AG10803 (cell line): Measurements from ENCODE around the gene LPP.

Experiments used
- DNase-seq: peaks from one replicate; pipeline ENCODE4 v3.0.0; 2010; ENCODE audit warnings: low read depth
- H3K4me3 ChIP-seq: 2 replicates; pipeline ENCODE4 v1.5.1; 2011; ENCODE audit warnings: mild to moderate bottlenecking, low read length, control low read depth
- CTCF ChIP-seq: conservative IDR thresholded peaks from 2 replicates; pipeline ENCODE4 v1.5.1; 2011; ENCODE audit warnings: mild to moderate bottlenecking, low read length, control low read depth, inconsistent platforms

The LPP gene

GRCh38 chr3:188801393-188801792, 647.4 kb downstream of the LPP start:
- H3K4me3 ChIP-seq, result no peak overlapping the region
- DNase-seq, result no peak
- TF ChIP-seq CTCF, result no peak

GRCh38 chr3:188802645-188803044, 648.7 kb downstream of the LPP start:
- H3K4me3 ChIP-seq, result no peak overlapping the region
- DNase-seq, result no peak
- no peak for TF ChIP-seq CTCF

- no peak for TF ChIP-seq CTCF
- no peak overlapping the region for H3K4me3 ChIP-seq
- peak; percentile 43 for DNase-seq
Observed at GRCh38 chr3:188807006-188807405, 653.0 kb downstream of the LPP start.

GRCh38 chr3:188812198-188812597, 658.2 kb downstream of the LPP start:
- DNase-seq, result peak; percentile 46
- H3K4me3 ChIP-seq, result no peak overlapping the region
- TF ChIP-seq CTCF, result no peak

- no peak for TF ChIP-seq CTCF
- no peak for DNase-seq
- no peak overlapping the region for H3K4me3 ChIP-seq
Observed at GRCh38 chr3:188814581-188814980, 660.6 kb downstream of the LPP start.

GRCh38 chr3:188817103-188817934, 663.4 kb downstream of the LPP start:
- no peak for TF ChIP-seq CTCF
- no peak for DNase-seq
- no peak overlapping the region for H3K4me3 ChIP-seq

GRCh38 chr3:188817935-188818269, 663.9 kb downstream of the LPP start:
- no peak for TF ChIP-seq CTCF
- H3K4me3 ChIP-seq, result no peak overlapping the region
- DNase-seq, result no peak
